Measurements from ENCODE around the gene MBNL2.
"Not testable (repeated sequence)": the region's sequence is repeated elsewhere in the genome, so short reads cannot be mapped to it uniquely, and the experiment has no call there.

Gene MBNL2

GRCh38 chr13:97329331-97329730 is 107.2 kb downstream of the MBNL2 start:
- DNase-seq, result no peak

DNA sequence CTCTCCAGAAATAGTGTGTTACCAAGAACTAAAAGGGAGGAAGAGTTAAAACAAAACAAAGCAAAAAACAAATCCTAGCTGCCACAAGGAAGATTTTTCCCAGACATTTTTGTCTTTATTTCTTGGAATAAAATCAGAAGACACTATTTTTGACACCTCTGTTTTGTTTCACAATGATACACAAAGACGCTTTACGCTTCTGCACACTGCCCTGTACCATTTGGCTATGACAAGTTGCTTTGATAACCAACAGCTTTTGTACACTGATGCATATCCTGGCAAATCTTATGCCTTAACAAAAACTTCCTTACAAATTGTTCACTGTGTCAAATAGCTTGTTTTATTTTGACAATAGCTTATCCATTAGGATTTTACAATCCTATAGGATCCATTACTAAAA is 108.3 kb downstream of the MBNL2 start:
- no peak for DNase-seq

DNA sequence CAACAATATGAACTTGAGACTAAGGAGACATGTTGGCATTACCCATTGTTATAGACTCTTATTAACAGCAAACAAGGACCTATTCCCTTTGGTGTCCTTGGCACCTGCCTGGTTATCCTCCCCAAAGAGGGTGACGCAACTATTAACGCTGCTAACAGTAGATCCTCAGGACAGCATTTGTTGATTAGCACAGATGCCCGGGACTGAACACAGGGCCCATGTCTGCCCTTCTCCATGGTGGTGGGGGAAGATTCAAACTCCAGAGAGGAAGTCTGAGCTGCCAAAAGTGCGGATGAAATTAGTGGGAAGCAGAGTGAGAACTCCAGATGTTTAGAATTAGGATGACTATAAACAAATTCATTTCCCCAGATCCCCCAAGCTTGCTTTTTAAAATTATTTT is 110.6 kb downstream of the MBNL2 start:
- DNase-seq, result no peak

DNA sequence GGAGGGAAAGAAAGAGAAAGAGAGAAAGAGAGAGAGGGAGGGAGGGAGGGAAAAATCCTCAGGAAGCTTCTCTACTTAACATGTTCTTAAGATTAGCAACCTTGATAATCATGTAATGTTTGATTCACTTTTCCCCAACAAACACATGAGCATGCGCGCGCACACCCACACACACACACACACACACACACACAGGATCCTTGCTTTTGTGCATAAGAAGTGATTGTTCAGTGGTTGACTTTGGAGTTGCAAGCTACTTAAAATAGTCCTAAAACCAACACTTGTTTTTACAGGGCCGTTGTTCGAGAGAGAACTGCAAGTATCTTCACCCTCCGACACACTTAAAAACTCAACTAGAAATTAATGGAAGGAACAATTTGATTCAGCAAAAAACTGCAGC is 111.8 kb downstream of the MBNL2 start:
- no peak for DNase-seq

DNA sequence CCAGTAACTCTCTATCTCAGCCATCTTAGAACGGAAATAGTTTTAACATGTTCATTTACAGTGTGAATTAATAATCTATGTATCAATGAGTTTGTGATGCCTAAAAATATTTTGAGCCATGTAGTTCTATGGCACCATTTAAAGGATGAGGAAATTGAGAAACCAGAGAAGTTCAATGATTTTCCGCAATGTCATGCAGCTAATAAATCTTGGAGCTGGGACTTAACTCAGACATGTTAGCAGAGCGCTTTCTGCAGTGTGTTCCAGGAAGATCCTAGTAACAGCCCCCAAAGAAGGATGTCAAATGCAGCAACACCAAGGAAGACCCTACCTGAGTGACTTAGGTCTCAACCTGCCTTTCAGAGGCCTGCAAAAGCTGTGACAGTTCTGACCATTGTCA is 112.6 kb downstream of the MBNL2 start:
- DNase-seq, result no peak

DNA sequence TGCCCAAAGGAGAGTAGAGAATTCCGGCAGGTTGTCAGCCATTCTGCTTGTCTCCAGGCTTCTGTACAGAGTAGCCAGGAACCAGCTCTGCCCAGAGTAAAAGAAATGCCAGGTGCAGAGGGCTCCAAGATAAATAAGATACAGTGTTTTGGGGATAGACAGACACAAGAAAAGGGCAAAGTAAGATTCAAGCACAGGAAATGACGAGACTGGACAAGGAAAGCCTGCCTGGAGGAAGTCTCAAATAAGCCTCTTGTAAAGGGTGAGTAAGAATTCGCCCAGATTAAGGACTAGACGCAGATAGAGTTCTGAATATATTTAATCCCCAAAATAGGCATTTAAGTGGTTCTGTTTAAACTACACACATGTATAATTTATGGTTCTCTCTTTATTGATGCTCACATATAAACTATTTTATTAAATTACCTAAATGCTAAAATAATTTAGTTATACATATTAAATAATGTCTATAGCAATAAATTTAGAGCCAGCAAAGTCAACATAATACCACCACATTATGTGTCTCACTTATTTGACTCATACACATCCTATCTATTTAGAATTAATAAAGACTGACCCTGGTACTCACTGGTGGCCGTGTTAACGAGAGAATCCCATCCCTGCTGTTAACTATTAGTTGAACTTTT is 113.5 kb downstream of the MBNL2 start:
- no peak for DNase-seq

- no peak for DNase-seq
Observed at GRCh38 chr13:97337985-97338499, 115.9 kb downstream of the MBNL2 start.

DNA sequence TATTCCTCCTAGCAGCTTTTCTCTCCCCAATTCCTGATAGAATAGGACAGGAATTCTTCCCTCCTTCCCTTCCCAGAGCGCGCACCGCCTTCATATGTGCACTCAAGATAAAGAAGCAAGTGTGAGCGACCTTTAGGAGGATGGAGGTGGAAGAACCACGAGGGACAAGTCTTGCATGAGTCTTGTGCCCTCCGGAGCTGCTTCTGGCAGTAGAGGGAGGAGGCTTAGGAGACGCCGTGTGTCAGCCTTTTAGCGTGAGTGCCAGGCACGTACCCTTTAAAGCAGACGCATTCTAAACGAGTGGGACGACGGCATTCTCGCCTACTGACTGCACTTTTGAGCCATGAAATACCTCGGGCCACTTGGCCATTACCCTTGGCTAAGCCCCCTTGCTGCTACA is 116.4 kb downstream of the MBNL2 start:
- no peak for DNase-seq

DNA sequence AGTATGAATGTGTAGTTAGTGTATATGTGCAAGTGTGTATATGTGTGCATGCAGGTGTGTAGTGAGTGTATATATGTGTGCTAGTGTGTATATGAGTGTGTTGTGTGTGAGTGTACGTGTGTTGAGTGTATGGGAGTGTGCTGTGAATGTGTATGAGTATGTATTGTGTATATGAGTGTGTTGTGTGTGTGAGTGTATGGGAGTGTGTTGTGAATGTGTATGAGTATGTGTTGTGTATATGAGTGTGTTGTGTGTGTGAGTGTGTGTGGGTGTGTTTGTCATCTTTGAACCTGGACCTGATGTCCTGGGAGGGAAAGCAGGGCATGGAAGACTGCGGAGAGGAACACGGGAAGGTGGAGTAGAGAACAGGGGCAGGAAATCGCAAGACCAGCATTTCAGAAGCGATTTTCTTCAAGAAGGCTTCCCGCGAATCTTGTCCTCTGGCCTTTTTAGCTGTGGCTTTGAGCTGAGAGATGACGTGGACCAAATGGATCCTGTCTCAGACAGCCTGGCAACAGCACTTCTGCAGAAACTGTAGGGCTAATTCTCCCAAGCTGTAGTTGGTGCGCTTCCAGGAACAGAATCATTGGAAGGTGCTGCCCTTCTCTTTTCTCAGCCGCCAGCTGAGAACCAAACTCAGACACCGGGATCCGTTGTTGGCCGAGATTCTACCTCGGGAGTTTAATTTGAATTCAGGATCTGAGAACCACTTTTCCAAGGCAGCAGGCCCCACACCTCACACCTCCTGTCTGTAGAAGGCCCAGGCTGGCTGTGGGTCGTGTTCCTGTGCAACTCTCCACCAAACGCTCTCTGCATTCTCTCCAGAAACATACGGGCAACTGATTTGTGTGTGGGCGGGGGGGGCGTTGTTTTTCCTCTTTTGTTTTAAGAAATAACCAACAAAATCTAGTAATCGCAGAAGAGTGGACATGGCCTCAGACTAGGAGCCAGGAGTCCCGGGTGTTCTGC is 117.2 kb downstream of the MBNL2 start:
- no peak for DNase-seq

- no peak for DNase-seq
Observed at GRCh38 chr13:97339988-97340749, 118.0 kb downstream of the MBNL2 start.

- no peak for DNase-seq
Observed at GRCh38 chr13:97341135-97341534, 119.0 kb downstream of the MBNL2 start.

GRCh38 chr13:97342136-97342535 is 120.0 kb downstream of the MBNL2 start:
- no peak for DNase-seq

- DNase-seq, result no peak
Observed at GRCh38 chr13:97342936-97343335, 120.8 kb downstream of the MBNL2 start.

GRCh38 chr13:97344265-97345175 is 122.4 kb downstream of the MBNL2 start:
- no peak for DNase-seq

DNA sequence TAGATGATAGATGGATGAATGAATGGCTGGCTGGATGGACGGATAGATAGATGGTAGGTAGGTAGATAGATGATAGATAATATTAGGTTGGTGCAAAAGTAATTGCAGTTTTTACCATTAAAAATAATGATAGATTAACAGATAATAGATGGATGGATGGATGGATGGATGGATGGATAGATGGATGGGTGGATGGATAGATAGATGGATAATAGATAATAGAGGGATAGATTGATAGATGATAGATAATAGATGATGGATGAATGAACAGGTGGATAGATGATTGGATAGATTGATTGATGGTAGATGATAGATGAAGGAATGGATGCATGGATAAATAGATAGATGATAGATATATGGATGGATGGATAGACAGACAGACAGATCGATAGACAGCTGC is 124.0 kb downstream of the MBNL2 start:
- no peak for DNase-seq

DNA sequence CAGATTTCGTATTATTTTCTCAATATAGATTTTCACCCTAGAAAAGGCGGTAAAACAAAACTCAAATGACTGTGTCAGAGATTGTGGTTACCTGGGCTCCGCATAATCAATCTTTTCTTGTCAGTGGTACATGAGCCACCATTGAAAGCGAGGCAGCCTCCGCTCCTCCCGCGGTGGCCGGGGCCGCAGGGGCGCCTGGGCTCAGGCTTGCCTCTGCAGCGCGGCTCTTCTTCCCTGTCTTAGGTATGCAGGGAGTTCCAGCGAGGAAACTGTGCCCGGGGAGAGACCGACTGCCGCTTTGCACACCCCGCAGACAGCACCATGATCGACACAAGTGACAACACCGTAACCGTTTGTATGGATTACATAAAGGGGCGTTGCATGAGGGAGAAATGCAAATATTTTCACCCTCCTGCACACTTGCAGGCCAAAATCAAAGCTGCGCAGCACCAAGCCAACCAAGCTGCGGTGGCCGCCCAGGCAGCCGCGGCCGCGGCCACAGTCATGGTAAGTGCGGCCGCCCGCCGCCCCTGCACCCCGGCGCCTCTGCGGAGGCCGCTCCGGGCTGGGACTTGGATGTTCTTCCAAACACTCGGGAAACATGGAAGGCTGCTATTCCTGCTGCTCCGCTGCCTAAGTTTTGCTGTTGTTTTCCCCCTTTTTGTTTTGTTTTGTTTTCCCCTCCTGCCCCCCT is 124.6 kb downstream of the MBNL2 start:
- no peak for DNase-seq

DNA sequence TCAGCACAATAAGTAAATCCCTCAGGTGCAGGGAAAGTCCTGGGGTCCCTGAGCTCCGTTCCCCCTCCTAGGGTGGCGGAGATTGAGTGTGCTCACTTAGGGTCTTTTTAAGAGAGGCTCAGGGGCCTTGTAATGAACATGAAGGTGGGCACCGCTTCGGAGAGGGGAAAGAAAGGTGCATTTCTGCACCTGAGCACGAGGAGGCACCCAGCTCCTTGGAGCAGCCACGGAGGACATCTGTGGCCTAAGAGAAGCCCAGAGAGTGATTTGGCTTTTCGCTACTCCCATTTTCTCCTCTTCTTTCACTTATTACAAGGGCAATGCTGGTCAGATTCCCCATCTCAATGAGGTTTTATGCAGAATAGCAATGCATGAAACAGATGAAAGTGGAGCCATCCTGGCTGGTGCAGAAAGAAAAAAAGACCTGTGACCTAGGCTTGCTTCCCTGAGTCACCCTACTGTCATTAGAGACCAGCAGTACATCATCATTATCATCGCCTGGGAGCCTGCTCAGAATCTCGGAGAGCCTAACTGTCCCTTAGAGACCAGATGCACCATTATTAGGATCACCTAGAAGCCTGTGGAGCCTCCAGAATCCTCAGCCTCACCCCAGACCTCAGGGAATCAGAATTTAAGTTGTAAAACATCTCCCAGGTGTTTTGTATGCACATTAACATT is 125.3 kb downstream of the MBNL2 start:
- no peak for DNase-seq

- DNase-seq, result no peak
Observed at GRCh38 chr13:97348569-97349100, 126.5 kb downstream of the MBNL2 start.

DNA sequence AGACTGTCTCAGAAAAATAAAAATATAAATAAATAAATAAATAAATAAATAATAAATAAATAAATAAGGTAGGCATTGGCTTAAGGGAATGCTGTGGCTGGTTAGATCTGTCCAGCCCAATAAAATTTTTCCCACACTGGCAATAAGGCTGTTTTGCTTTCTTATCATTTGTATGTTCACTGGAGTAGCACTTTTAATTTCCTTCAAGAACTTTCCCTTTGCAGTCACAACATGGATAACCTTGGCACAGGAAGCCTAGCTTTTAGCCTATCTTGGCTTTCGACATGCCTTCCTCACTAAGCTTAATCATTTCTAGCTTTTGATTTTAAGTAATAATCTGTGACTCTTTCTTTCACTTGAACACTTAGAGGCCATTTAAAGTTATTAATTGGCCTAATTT is 129.9 kb downstream of the MBNL2 start:
- DNase-seq, result not testable (repeated sequence)

- DNase-seq, result no peak
Observed at GRCh38 chr13:97352815-97353214, 130.7 kb downstream of the MBNL2 start.
